ENCODE results near the gene TEX13C.

The TEX13C gene

GRCh38 chrX:125327891-125328290 is 8.2 kb downstream of the TEX13C start:
- TF ChIP-seq GATA1 (IDR thresholded peaks at IDR 0.05; ENCODE audit: low read depth, low read length), result no peak
- no peak for TF ChIP-seq POLR2A (IDR thresholded peaks at IDR 0.05; ENCODE audit: low read length)
- DNase-seq, result no peak

- TF ChIP-seq GATA1 (IDR thresholded peaks at IDR 0.05; ENCODE audit: low read depth, low read length), result no peak
- DNase-seq, result no peak
Measured at GRCh38 chrX:125333583-125333982, 13.9 kb downstream of the TEX13C start.

GRCh38 chrX:125340490-125340889 is 20.8 kb downstream of the TEX13C start:
- peak; percentile 62 to 82 for DNase-seq
- TF ChIP-seq POLR2A (IDR thresholded peaks at IDR 0.05; ENCODE audit: low read length) (peak; percentile 17), GATA1 (IDR thresholded peaks at IDR 0.05; ENCODE audit: low read depth, low read length) (no peak)

- no peak for DNase-seq
- TF ChIP-seq POLR2A (IDR thresholded peaks at IDR 0.05; ENCODE audit: low read length) (no peak), GATA1 (IDR thresholded peaks at IDR 0.05; ENCODE audit: low read depth, low read length) (no peak)
Measured at GRCh38 chrX:125374169-125374568, 54.5 kb downstream of the TEX13C start.
